Thyroid gland (tissue), 4 donors: Measurements from ENCODE around the gene PHOX2B.

Experiments used
- CTCF ChIP-seq, 6 experiments: fragments of 200-600 bp in 3 of 6; fragments of 450-650 bp in 3 of 6; sonication (generic) in 3 of 6; IDR thresholded peaks; one replicate each; pipeline ENCODE4 v1.5.1; 2016 to 2019; ENCODE audit warnings: antibody characterized with exemption in 6 of 6, mild to moderate bottlenecking in 2 of 6, inconsistent platforms in 1 of 6, moderate library complexity in 1 of 6
- POLR2A ChIP-seq, 2 donors: fragments of 450-650 bp; IDR thresholded peaks; one replicate each; pipeline ENCODE4 v1.6.1; 2017; ENCODE audit warnings: antibody characterized with exemption in 2 of 2, mild to moderate bottlenecking in 2 of 2, moderate library complexity in 1 of 2

DNA sequence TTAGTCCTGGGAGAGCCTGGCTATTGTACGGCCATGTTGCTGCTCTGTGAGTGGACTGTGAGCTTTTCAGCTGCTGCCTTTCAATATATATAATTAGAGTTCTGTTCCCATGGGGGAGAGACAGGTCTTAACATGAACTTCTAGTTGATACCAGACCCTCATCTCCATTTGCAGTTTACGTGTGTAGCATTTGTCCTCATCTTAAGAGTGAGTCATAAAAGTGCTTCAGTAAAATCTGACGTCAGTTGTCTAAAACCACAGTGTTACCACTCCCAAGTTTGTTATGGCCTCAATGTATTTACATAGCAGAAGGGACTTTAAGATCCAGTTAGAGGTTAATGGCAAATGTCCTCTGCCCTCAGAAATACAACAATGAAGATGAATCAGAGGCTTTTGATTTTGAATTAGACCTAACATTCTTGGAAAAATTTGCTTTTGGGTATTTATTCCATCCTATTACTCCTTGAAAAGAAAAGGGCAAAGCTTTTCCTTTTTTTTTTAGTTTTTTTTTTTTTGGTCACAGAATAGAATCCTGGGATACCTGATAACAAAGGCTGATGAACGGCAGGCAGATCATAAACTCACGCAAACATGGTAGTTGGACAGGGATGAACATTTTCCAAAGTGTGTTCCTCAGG, 38.6 kb downstream of the PHOX2B start:
- no peak for TF ChIP-seq CTCF (IDR thresholded peaks at IDR 0.05)
- no peak for TF ChIP-seq POLR2A (IDR thresholded peaks at IDR 0.05)
